ENCODE measurements around the gene LBHD2. TPM values are rescaled to one million over a fixed set of nuclear protein-coding genes. Genes with fewer than 3 reads are reported as not detected.
A peak's percentile ranks its signal among the peaks of the same experiment; 100 is the strongest.

LBHD2 gene
- total RNA-seq, 1 donor from 2014 or later: 0.94 TPM

GRCh38 chr14:103089386-103090335 is 5.7 kb downstream of the LBHD2 start:
- no peak for DNase-seq (ENCODE audit: low read depth)

- no peak for DNase-seq (ENCODE audit: low read depth)
Measured at GRCh38 chr14:103090481-103091020, 6.5 kb downstream of the LBHD2 start.

GRCh38 chr14:103091041-103091882 is 7.3 kb downstream of the LBHD2 start:
- DNase-seq (ENCODE audit: low read depth): peak; percentile 46

GRCh38 chr14:103091883-103092222 is 7.8 kb downstream of the LBHD2 start:
- DNase-seq (ENCODE audit: low read depth): no peak

- DNase-seq (ENCODE audit: low read depth): no peak
Measured at GRCh38 chr14:103093856-103094405, 9.9 kb downstream of the LBHD2 start.

GRCh38 chr14:103094406-103095209 is 10.6 kb downstream of the LBHD2 start, which contains the start of gene EXOC3L4:
TSS of gene EXOC3L4 (plus strand) at chr14:103094725. CDS start at chr14:103100220, 5,495 bp downstream.
- no peak for DNase-seq (ENCODE audit: low read depth)

- DNase-seq (ENCODE audit: low read depth): no peak
Measured at GRCh38 chr14:103095210-103095778, 11.3 kb downstream of the LBHD2 start.

- DNase-seq (ENCODE audit: low read depth): no peak
Measured at GRCh38 chr14:103096387-103096786, 12.4 kb downstream of the LBHD2 start.

GRCh38 chr14:103097244-103097993 is 13.4 kb downstream of the LBHD2 start:
- DNase-seq (ENCODE audit: low read depth): no peak

GRCh38 chr14:103097994-103098957 is 14.3 kb downstream of the LBHD2 start:
- no peak for DNase-seq (ENCODE audit: low read depth)

- no peak for DNase-seq (ENCODE audit: low read depth)
Measured at GRCh38 chr14:103099081-103099732, 15.2 kb downstream of the LBHD2 start.

- no peak for DNase-seq (ENCODE audit: low read depth)
Measured at GRCh38 chr14:103099733-103100280, 15.8 kb downstream of the LBHD2 start.

- no peak for DNase-seq (ENCODE audit: low read depth)
Measured at GRCh38 chr14:103100281-103101121, 16.5 kb downstream of the LBHD2 start.

GRCh38 chr14:103101257-103101962 is 17.4 kb downstream of the LBHD2 start:
- no peak for DNase-seq (ENCODE audit: low read depth)

GRCh38 chr14:103101963-103102688 is 18.1 kb downstream of the LBHD2 start:
- no peak for DNase-seq (ENCODE audit: low read depth)

All from myocyte (in vitro differentiated cells).